ENCODE measurements around the gene UCKL1.
"Not testable (repeated sequence)": the region's sequence is repeated elsewhere in the genome, so short reads cannot be mapped to it uniquely, and the experiment has no call there.

Gene UCKL1

DNA sequence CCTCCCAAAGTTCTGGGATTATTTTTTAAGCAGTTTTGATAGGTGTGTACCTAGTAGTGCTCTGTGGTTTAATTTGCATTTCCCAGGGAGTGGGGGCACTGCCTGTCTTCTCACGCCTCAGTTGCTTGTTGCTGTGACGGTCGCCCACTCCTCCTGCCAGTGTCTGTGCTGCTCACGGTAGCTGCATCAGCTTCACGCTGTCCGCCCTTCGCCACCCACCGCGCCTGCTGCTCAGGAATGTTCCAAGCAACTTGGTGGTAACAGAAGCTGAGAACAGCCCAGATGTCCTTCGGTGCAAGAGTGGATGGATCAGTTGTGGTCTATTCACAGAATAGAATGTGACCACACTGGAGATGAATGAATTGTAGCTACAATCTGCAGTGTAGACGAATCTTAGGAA is 38.4 kb downstream of the UCKL1 start:
- DNase-seq: no peak

DNA sequence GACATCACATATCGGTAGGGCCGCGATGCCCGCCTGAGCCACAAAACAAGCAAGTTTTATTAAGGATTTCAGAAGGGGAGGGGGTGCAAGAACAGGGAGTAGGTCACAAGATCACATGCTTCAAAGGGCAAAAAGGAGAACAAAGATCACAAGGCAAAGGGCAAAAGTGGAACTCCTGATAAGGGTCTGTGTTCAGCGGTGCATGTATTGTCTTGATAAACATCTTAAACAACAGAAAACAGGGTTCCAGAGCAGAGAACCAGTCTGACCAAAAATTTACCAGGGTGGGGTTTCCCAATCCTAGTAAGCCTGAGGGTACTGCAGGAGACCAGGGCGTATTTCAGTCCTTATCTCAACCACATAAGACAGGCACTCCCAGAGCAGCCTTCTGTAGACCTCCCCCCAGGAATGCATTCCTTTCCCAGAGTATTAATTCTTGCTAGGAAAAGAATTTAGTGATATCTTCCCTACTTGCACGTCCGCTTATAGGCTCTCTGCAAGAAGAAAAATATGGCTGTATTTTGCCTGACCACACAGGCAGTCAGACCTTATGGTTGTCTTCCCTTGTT is 39.8 kb downstream of the UCKL1 start:
- not testable (repeated sequence) for DNase-seq

DNA sequence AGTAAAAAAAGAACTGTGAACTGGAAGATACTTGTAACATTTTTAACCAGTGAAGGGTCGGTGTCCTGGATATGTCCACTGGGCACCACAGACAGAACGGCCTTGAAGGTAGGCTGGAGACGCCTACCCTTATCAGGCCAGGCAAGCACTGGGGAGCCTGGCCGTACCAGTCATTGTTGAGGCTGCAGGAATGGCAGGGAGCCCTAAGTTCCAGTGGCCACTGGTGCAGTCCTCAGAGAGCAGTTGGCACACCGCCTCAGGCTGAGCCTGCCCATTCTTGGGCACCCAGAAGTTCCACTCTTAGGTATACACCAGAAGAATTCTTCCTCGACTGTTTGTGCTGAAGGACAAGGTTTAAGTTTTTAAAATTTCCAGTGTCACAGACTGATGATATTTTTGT is 40.7 kb downstream of the UCKL1 start:
- DNase-seq: no peak

DNA sequence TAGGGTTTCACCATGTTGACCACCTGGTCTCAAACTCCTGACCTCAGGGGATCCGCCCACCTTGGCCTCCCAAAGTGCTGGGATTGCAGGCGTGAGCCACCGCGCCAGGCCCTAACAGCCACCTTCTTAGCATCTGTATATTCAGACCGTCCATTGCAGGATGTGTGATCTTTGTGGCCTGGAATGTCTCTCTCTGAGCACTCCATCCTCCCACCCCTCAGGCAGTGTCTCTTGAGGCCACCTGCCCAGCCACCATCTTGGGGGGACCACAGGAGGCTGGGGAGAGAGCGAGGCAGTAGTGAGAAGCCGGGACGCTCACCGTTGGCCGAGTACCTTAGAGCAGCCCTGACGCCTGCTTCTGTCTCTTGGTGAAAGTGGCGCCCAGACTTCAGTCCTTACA is 42.4 kb downstream of the UCKL1 start:
- no peak for DNase-seq

DNA sequence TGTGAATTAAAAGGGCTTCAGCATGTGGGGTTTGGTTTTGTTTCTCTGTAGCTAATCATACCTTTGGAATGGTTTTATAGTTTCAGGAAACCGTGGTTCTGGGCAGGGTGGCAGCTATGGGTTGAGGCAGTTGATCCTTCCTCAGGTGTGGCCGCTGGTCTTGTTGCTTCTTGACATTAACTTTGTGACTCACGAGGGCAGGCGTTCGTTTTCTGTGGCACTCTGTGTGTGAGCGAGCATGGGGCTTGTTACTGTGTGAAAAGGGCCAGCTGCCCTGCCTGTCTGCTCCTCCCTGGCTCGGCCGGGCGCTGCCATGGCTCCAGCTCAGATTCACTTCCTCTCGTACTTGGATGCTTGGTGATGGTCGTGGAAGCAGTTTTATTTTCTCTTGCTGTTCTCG is 45.0 kb downstream of the UCKL1 start:
- no peak for DNase-seq

DNA sequence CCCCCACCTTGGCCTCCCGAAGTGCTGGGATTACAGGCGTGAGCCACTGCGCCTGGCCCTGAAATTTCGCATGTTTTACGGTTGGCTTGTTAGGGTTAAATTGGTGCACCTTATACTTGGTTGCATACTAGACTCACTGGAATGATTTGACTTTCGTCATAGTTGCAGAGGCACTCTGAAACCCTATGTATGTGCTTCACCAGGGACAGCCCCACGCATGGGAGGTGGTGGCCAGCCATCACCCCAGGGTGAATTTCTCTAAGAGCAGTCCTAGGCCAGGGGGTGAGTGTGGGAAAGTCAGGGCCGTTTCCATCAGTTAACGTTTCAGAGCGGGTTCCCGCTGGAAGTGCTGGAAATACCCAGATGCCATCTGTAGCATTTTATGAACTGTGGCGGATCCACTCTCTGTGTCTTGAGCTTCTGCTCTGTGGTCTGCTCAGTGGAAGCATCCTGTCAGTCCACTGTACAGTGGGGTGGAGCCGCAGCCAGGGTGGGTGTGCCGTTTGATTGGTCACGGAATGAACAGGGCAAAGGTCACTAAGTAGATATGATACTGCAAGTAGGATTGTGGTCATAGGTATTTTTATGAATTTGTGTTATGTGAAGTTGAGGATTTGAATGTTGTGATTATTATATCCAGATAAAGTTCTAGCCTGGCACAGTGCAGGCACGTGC is 48.1 kb downstream of the UCKL1 start:
- DNase-seq: no peak

DNA sequence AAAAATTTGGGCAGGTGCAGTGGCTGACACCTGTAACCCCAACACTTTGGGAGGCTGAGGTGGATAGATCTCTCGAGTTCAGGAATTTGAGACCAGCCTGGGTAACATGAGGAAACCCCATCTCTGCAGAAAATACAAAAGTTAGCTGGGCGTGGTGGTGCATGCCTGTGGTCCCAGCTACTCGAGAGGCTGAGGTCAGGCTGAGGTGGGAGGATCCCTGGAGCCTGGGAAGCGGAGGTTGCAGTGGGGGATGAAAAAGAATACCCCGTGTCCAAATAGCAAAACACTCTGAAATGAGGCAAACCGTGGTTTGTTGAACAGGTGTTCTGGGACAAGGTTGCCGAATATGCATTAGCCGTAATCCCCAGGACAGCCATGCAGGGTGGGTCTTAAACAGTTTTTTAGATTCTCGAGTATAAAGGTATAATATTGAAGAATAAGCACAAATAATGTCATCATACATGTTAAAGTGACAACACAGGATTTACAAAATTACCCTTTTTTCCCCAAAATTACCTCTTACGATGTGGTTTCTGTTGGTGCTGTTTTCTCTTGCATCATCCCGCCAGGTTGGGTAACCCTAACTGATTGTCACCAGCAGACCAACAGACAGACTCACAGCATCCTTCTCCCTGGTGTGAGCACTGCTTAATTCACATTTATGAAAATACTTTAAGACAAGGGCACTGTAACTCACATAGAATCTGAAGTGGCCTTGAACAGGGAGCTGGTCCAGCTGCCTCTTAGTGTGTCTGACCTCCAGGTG is 52.2 kb downstream of the UCKL1 start:
- no peak for DNase-seq

DNA sequence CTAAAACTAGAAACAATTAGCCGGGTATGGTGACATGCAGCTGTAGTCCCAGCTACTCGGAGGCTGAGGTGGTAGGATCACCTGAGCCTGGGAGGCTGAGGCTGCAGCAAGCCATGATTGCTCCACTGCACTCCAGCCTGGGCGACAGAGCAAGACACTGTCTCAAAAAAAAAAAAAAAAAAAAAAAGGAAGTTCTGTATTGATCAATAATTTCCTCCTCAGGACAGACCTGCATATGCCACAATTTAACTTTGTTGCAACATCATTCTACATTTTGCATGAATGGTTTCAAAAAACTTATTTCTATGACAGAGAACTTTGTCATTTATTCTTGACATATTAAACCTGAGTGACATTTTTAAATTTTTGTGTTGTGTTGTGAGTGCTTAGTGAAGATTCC is 55.8 kb downstream of the UCKL1 start:
- DNase-seq: no peak

DNA sequence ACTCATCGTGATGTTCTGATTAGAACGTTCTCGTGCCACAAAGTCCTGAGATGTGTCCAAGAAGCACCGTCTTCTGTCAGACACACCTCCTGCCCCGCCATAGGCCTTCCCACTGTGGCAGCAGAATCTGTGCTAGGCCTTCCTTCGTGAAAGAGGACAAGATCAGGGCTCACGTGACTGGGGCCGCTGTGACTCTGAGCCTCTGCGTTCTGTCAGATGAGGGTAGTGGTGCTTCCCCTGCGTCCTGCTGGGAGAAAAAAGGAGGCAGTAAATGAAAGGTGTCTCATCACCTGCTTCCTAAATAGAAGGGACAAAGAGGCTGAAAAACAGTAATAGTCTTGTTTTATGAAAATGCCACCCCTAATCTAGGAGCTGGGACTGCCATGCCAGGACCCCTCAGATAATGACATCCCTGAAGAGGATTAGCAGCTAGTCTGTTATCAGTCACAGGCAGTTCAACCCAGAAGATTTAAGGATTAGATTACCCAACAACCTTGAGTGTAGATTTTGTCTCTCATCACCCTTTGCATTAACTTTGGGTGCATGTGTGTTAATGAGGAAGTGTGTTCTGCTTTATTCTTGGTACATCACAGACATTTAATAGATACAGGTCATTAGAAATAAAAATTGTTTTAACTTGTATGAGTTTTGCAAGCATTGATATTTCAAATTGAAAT is 57.2 kb downstream of the UCKL1 start:
- no peak for DNase-seq

DNA sequence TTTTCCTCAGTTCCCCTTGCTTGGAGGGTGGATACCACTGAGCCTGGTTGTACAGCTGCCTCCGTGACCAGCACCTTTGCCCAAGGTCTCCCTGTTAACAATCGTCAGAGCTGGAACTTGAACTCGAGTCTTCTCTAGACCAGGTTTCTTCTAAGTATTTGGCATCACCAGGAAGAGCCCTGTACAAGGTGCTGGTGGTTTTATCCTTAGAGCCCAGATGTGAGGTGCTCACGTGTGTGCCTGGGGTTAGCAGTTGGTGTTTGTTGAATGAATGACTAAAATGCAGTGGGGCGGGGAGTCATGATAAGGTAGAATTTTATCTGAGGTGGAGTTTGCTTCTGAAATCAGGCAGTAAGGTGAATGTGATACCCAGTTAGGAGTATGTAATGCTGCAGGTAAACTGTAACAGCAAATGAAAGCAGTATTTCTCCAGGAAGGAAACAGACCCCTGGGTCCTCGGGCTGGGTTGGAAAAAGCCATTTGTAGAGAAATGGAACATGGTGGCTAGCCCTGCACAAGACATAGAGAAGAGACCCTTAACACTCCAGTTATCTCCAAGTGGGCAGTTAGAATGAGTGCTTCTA is 58.1 kb downstream of the UCKL1 start:
- no peak for DNase-seq

DNA sequence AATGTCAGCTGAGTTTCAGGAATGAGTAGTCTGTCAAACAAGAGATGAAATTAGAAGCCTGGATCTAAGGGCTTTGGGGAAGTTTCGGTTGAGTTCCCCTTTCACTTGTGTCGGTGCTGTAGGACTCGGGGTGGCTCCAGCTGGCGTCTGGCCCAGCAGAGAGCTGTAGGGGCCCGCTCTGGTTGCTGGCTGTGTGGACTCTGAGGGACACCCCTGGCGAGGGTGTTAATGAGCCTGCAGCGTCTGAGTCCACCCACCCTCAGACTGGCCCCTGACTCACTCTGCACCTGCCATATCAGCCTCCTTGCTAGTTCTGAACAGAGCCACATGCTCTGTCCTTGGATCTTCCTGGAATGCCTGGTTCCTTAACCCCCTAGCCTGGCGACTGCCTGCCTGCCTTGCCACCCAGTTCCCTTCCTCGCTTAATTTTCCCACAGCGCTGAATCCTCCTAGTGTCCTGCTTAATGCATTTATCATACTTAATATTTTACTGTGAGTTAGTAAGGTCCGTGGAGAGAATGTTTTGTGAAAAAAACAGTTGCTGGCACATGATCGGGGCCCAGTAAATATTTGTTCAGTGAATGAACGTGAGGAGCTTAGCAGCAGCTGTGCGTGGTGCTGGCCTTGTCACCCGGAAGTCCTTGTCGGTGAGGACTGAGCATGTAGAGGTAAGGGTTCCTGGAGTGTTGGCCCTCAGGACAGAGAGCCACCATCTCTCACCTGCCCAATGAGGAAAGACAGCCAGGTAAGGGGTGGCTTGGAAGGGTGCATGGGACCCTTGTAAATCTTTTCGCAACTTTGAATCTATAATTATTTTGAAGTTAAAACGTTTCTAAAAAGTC is 59.7 kb downstream of the UCKL1 start:
- DNase-seq: peak; percentile 20

DNA sequence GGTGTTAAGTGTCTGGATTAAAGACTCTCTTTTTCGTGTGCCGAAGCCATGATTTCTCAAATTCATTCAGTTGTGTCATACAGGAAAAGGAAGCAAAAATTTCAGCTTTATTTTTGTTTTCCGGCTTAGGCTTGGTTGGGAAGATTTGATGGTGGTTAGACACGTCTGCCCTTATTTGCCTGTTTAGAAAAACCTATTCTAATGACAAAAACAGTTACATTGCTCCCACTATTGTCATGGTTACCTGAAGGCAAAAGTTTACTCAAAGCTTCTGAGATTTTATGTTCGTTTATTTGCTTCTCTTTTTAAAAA is 60.3 kb downstream of the UCKL1 start:
- peak; percentile 51 for DNase-seq

DNA sequence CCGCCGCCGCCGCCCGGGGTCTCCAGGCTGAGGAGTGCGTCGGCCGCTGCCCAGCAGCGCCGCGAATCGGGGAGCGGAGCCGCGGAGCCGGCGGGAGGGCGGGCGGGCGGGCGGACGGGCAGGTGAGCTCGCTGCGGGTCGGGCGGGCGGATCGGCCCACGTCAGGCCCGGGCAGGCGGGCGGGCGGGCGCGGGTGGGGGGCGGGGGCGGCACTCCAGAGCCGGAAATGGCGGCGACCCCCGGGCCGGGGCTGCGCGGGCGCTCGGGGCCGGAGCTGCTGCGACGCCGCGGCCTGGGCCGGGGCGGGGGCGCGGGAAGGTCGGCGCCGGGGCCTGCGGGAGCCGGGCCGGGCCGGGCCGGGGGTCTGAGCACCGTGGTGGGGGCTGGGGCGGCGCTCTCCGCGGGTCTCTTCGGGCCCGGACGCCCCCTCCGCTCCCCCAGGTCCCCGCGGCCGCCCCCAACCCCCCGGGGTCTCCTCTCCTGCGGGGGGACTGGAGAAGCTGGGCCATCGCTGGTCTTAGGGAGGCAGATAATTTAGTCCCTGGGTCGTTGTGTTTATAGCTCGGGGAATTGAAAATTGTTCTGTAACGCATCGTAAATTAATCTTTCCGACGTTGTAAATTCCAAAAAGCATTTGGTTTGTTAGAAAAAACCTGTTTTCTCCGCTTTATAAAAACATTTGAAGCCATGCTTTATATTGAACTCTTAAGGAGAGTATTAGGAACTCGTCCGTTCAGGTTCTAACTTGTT is 60.8 kb downstream of the UCKL1 start:
- DNase-seq: peak; percentile 15

DNA sequence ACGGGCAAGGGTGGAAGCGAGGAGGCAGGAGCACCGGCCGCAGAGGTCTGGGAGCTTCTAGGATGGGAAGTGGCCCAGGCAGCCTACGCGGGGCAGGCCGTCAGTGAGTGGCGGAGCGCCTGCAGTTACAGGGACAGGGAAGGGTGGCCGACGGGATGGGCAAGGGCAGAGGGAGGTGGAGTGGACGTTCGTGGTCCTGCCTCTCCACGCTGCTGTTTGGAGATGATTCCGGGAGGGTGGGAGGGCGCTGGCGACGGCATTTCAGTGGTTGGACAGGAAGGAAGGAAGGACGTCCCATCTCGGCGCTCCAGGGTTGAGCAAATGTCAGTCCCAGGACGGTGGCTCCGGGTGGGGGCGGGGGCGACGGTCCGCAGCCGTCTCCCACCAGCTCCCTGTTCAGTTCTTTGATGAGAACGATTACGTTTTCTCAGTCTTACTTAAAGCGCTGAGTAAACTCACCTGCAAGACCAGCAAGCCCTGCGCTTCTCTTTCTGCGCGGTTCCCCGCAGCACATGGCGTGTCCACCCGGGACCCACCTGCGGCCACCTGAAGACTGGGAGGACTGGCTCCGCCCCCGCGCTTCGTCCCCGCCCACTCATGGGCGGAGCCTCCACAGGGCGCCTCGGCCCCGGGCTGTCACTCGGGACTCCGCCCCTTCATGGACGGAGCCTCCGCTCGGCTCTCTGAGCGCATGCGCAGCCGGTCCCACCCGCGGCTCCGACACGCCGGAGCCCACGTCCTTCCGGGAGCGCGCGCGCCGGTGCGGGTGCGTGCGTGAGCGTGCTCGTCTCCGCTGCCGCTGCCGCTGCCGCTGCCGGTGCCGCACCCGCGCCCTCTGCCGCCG is 61.6 kb downstream of the UCKL1 start, which contains the start of gene DNAJC5:
DNAJC5 (plus strand) TSS at position 769 of the 844 bp plus-strand sequence. CDS start 33,220 bp downstream, outside the sequence.
- DNase-seq: peak; percentile 97

DNA sequence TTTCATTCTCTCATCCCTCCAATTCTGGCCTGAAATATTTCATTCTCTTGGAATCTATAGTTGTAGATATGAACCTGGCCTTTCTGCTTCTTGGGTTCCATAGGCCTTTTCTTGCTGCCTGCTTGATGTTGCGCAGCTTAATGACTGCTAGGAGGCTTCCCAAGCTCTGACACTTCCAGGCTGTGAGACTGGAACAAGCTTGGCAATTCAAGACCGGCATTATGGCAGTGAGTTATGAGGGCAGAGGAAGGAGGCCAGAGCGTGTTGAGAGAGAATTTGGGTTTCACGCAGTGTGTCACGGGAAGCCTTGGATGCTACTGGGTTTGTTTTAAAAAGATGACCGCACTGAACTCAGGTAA is 62.2 kb downstream of the UCKL1 start:
- DNase-seq: no peak

DNA sequence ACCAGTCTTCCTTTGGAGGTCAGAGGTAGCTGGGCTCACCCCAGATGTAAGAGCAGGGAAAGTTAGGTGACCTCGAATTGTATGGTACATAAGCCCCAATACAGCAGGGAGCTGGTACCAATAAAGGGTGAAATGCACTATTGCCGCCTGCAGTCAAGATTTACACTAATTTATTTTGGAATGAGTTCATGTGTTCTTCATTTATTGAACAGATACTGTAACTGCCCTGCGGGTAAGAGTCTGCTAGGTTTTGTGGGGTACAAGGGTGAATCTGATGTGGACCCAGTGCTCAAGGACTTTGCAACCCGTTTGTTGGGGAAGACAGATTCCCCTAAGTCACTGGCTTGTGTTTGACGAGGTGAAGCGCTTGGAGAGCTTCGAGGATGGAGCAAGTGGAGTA is 63.8 kb downstream of the UCKL1 start:
- no peak for DNase-seq

DNA sequence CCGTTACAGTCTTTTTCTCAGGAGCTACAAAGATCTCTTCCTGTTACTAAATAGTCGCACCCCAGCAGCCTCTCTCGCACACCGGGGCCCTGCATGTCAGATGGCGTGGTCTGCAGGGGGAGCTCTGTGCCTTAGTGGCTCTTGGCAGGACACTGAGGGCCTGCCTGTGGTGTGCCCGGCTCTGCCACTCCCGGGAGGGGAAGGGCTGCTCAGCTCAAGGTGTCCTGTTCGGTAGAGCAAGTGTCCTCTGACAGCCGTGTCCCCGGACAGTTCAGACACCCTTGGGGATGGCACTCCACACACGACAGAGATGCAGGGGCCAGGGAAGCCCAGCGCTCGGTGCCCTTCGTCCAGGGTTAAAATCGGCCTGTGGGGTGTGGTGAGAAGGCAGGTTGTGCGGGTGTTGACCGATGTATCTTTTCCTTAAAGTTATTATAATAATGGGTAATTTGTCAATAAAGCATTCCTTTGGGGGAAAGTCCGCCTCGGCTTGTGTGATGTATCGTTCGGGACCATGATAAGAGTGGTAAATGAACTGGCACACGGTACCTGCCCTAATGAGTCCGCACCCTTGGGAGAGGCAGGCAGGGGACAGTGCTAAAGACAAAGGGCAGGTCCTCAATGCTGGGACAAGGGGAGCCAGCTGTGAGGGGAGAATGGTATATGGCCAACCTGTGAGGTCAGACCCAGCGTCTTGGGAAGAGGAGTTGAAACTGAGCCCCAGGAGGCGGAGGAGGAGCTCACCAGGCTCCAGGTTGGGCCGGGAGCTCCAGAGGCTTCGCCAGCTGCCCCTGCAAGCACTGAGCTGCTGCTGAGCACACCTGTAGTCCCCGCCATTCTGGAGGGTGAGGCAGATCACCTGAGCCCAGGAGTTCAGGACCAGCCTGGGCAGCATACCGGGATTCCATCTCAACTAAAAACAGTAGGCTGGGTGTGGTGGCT is 64.9 kb downstream of the UCKL1 start:
- no peak for DNase-seq

DNA sequence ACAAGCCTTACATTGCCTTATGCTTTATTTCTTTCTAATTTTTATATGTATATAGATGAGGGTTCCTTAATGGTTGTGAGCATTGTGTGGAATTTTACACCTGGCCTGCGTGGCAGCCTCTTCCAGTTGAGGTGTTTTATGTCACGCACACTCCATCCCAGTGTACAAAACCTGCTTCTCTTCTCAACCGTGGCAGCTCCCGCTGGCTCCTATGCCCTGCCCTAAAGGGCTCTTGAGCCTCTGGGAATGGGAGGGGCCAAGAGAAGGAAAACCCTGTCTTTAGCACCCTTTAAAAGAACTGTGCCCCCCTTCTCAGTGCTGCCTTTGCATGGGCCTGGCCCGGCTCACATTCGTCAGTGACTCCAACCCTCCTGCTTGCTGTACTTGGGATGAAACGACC is 65.6 kb downstream of the UCKL1 start:
- no peak for DNase-seq

DNA sequence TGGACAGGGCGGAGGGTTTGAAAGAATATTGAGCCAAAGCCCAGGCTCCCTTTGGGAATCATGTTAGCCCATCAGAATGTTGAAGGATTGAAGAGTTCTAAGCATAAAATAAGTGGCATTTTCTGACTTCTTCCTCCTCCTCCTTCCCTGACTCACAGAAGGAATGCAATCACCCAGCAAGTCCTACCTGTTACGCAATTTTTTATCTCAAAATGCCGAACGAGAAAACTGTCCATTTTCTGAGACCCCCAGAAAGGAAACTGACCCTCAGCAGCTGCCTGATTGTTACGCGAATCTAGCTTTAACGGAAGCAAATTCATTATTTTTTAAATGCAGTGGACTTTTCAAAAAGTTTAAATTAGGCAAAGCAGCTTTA is 66.0 kb downstream of the UCKL1 start:
- DNase-seq: no peak

Measured in CD4-positive, alpha-beta T cell treated with Interleukin-21 for 1 hour (primary cell).